SU-DHL-6 (cell line): ENCODE data around the gene FGF9.

ENCODE experiments used
- H2AFZ ChIP-seq: fragments of 200-600 bp; sonication (generic); 2 replicates; pipeline ENCODE4 v1.6.1; 2014; ENCODE audit warnings: low read depth, mild to moderate bottlenecking, moderate library complexity, mixed read lengths, antibody characterized with exemption, low read length; ENCODE audit not compliant: severe bottlenecking
- H3F3A ChIP-seq: fragments of 200-600 bp; shearing (Covaris generic); 2 replicates; pipeline ENCODE4 v1.6.0; 2016; ENCODE audit warnings: antibody characterized with exemption, mild to moderate bottlenecking; ENCODE audit not compliant: insufficient read depth
- H3K27ac ChIP-seq: fragments of 200-600 bp; sonication (generic); 2 replicates; pipeline ENCODE4 v1.5.1; 2016; ENCODE audit warnings: low read depth, mild to moderate bottlenecking, low read length, moderate library complexity, mixed read lengths
- H3K27me3 ChIP-seq: fragments of 200-600 bp; sonication (generic), shearing (Covaris generic); 2 replicates; pipeline ENCODE4 v1.6.0; 2014; ENCODE audit warnings: mild to moderate bottlenecking, low read length
- H3K36me3 ChIP-seq: fragments of 200-600 bp; sonication (generic); 2 replicates; pipeline ENCODE4 v1.6.1; 2014; ENCODE audit warnings: mild to moderate bottlenecking, low read length, mixed read lengths
- H3K4me2 ChIP-seq: fragments of 300-600, 200-600 bp; shearing (Covaris generic), sonication (generic); 2 replicates; pipeline ENCODE4 v1.6.0; 2014; ENCODE audit warnings: low read length, low read depth, mild to moderate bottlenecking; ENCODE audit not compliant: poor library complexity, severe bottlenecking
- H3K4me3 ChIP-seq: fragments of 200-600 bp; sonication (generic); 2 replicates; pipeline ENCODE4 v1.5.1; 2014; ENCODE audit warnings: antibody characterized with exemption, low read length, mild to moderate bottlenecking, mixed read lengths; ENCODE audit not compliant: insufficient read depth, poor library complexity, severe bottlenecking
- H3K79me2 ChIP-seq: fragments of 200-600 bp; sonication (generic); 2 replicates; pipeline ENCODE4 v1.6.1; 2014; ENCODE audit warnings: mild to moderate bottlenecking, low read length, moderate library complexity; ENCODE audit not compliant: insufficient read depth
- H3K9ac ChIP-seq: fragments of 200-600 bp; sonication (generic); 2 replicates; pipeline ENCODE4 v1.7.0; 2014; ENCODE audit warnings: mild to moderate bottlenecking, low read length
- H3K9me2 ChIP-seq: fragments of 200-600 bp; sonication (generic); replicated peaks from 2 replicates; pipeline ENCODE4 v1.6.1; 2014; ENCODE audit warnings: low read length; ENCODE audit not compliant: insufficient read depth
- H3K9me3 ChIP-seq: fragments of 200-600 bp; sonication (generic); 2 replicates; pipeline ENCODE4 v1.6.1; 2014; ENCODE audit warnings: low read length, mixed read lengths; ENCODE audit not compliant: insufficient read depth
- H4K20me1 ChIP-seq: fragments of 200-600 bp; sonication (generic); 2 replicates; pipeline ENCODE4 v1.6.1; 2014; ENCODE audit warnings: low read depth, mild to moderate bottlenecking, antibody characterized with exemption, low read length, moderate library complexity, mixed read lengths
- EZH2phosphoT487 ChIP-seq: fragments of 200-600 bp; sonication (generic), shearing (Covaris generic); conservative IDR thresholded peaks from 2 replicates; pipeline ENCODE4 v1.6.1; 2018; ENCODE audit warnings: mild to moderate bottlenecking, antibody characterized with exemption, low read length, moderate library complexity, mixed read lengths
- TF ChIP-seq, protein P1 (sequence below): fragments of 200-600 bp; sonication (generic); IDR thresholded peaks from one replicate; pipeline ENCODE4 v1.5.1; 2017; ENCODE audit warnings: antibody characterized with exemption, mild to moderate bottlenecking, low read length, moderate library complexity; ENCODE audit not compliant: insufficient read depth, poor library complexity, severe bottlenecking

FGF9 gene

GRCh38 chr13:21688056-21688455, 17.2 kb downstream of the FGF9 start:
- Histone ChIP-seq H3K36me3 (no peaks in the 10 kb centered on the region), H3K27me3 (no peaks in the 10 kb centered on the region), H3K4me3 (no peak overlapping the region), H4K20me1 (no peaks in the 10 kb centered on the region), H3K4me2 (no peak overlapping the region), H3K9ac (no peak overlapping the region), H3F3A (no peaks in the 10 kb centered on the region), H3K79me2 (no peaks in the 10 kb centered on the region), H2AFZ (no peak overlapping the region), H3K9me3 (no peaks in the 10 kb centered on the region), H3K27ac (no peak overlapping the region), H3K9me2 (no peaks in the 10 kb centered on the region)
- TF ChIP-seq, protein P1, sequence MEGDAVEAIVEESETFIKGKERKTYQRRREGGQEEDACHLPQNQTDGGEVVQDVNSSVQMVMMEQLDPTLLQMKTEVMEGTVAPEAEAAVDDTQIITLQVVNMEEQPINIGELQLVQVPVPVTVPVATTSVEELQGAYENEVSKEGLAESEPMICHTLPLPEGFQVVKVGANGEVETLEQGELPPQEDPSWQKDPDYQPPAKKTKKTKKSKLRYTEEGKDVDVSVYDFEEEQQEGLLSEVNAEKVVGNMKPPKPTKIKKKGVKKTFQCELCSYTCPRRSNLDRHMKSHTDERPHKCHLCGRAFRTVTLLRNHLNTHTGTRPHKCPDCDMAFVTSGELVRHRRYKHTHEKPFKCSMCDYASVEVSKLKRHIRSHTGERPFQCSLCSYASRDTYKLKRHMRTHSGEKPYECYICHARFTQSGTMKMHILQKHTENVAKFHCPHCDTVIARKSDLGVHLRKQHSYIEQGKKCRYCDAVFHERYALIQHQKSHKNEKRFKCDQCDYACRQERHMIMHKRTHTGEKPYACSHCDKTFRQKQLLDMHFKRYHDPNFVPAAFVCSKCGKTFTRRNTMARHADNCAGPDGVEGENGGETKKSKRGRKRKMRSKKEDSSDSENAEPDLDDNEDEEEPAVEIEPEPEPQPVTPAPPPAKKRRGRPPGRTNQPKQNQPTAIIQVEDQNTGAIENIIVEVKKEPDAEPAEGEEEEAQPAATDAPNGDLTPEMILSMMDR, result no peak

GRCh38 chr13:21689097-21689496, 18.2 kb downstream of the FGF9 start:
- no peaks in the 10 kb centered on the region for H3K79me2 ChIP-seq
- H3K9me2 ChIP-seq, result no peaks in the 10 kb centered on the region
- no peak overlapping the region for H3K27ac ChIP-seq
- H2AFZ ChIP-seq, result no peak overlapping the region
- H3K4me2 ChIP-seq, result no peak overlapping the region
- H3K9me3 ChIP-seq, result no peaks in the 10 kb centered on the region
- no peaks in the 10 kb centered on the region for H4K20me1 ChIP-seq
- H3K9ac ChIP-seq, result no peak overlapping the region
- H3K4me3 ChIP-seq, result no peak overlapping the region
- no peaks in the 10 kb centered on the region for H3K27me3 ChIP-seq
- H3F3A ChIP-seq, result no peaks in the 10 kb centered on the region
- TF ChIP-seq EZH2phosphoT487, result no peak
- TF ChIP-seq, protein P1, result no peak
- H3K36me3 ChIP-seq, result no peaks in the 10 kb centered on the region

DNA sequence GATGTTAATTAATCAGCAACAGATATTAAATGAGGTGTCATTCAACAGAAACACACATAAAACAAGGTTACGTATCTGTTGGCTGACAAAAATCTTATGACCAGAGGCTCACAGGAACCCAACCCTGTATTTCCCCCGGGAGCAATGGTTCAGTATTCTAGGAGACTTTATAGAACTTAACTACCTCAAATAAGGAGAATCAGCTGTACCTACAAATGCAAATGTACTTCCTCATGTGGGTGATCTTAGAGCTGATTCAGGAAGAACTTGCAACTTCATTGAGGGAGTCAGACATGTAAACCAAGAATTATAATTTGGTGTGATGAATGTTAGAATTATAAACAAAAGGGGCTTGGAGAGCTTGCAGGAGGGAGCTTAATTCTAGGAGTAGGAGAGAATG, 20.1 kb downstream of the FGF9 start:
- Histone ChIP-seq H3K4me2 (no peak overlapping the region), H3F3A (no peaks in the 10 kb centered on the region), H3K4me3 (no peak overlapping the region), H2AFZ (no peak overlapping the region), H4K20me1 (no peaks in the 10 kb centered on the region), H3K36me3 (no peaks in the 10 kb centered on the region), H3K9me3 (no peaks in the 10 kb centered on the region), H3K9me2 (no peaks in the 10 kb centered on the region), H3K27ac (no peak overlapping the region), H3K9ac (no peak overlapping the region), H3K27me3 (no peaks in the 10 kb centered on the region), H3K79me2 (no peaks in the 10 kb centered on the region)
- TF ChIP-seq, protein P1, result no peak
- TF ChIP-seq EZH2phosphoT487, result no peak

DNA sequence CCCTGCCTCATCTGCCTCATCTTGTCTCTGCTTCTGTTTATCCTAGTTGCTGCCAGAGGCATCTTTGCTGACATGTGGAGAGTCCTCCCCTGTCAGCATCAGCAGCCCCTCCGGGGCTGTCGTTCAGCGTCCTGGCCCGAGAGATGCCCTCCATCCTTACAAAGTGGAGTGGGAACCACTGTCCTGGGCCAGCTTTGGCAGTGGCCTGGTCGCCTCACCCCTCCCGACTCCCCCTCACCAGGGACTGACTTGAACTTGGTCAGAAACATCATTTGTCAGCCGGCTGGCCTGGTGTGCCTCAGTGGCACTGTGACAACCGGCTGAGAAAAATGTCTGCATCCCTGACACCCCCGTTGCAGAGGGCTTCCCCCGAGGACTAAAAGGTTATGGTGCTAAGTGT, 20.6 kb downstream of the FGF9 start:
- no peaks in the 10 kb centered on the region for H3K9me3 ChIP-seq
- H3K9ac ChIP-seq, result no peak overlapping the region
- H3K4me2 ChIP-seq, result no peak overlapping the region
- no peaks in the 10 kb centered on the region for H4K20me1 ChIP-seq
- TF ChIP-seq EZH2phosphoT487, result no peak
- TF ChIP-seq, protein P1, result no peak
- no peak overlapping the region for H3K4me3 ChIP-seq
- no peaks in the 10 kb centered on the region for H3K36me3 ChIP-seq
- H3K9me2 ChIP-seq, result no peaks in the 10 kb centered on the region
- no peaks in the 10 kb centered on the region for H3K79me2 ChIP-seq
- H3F3A ChIP-seq, result no peaks in the 10 kb centered on the region
- H3K27me3 ChIP-seq, result no peaks in the 10 kb centered on the region
- no peak overlapping the region for H2AFZ ChIP-seq
- no peak overlapping the region for H3K27ac ChIP-seq
